Measurements from ENCODE around the gene UBE2Q2. TPM values are rescaled to one million over a fixed set of nuclear protein-coding genes. Genes with fewer than 3 reads are reported as not detected.

Gene UBE2Q2
- polyA plus RNA-seq, 1 donor (not counting 4 experiments of a cell fraction or from before 2014, with no cell fraction given): 33.9 TPM

GRCh38 chr15:75926931-75927330, 83.7 kb downstream of the UBE2Q2 start:
- Histone ChIP-seq H3K27ac (ENCODE audit: control insufficient read depth, insufficient read depth, low read length) (no peak overlapping the region), H3K4me3 (ENCODE audit: control insufficient read depth in 2 of 3, extremely low read depth in 1 of 3, insufficient read depth in 2 of 3, low read depth in 1 of 3, low read length in 3 of 3) (no peak overlapping the region), H3K4me2 (ENCODE audit: control insufficient read depth, extremely low read depth, insufficient read depth, low read depth, low read length) (no peak overlapping the region), H3K36me3 (ENCODE audit: control insufficient read depth in 2 of 2, extremely low read depth in 1 of 2, insufficient read depth in 2 of 2, low read length in 2 of 2) (peaks cover 4 to 26% of the 10 kb centered on the region in 2 experiments), H3K9me1 (ENCODE audit: control insufficient read depth, extremely low read depth, insufficient read depth, low read length) (peaks cover 15% of the 10 kb centered on the region), H3K9ac (ENCODE audit: control insufficient read depth, extremely low read depth, insufficient read depth, low read length) (no peak overlapping the region), H3K9me3 (ENCODE audit: control insufficient read depth, low read depth, low read length) (no peaks in the 10 kb centered on the region), H3K27me3 (ENCODE audit: control insufficient read depth, extremely low read depth, insufficient read depth, low read length) (no peaks in the 10 kb centered on the region), H2AFZ (ENCODE audit: control insufficient read depth, low read length) (no peak overlapping the region), H3K79me2 (ENCODE audit: control insufficient read depth, insufficient read depth, low read length) (peaks cover 66% of the 10 kb centered on the region), H4K20me1 (ENCODE audit: control insufficient read depth, extremely low read depth, insufficient read depth, low read length) (peaks cover 7% of the 10 kb centered on the region), H3K4me1 (ENCODE audit: control insufficient read depth, extremely low read depth, insufficient read depth, low read length) (peaks cover 27% of the 10 kb centered on the region)
- no peak for DNase-seq (ENCODE audit: low read depth, low spot score)
- FAIRE-seq: no peak
- TF ChIP-seq, protein P1, sequence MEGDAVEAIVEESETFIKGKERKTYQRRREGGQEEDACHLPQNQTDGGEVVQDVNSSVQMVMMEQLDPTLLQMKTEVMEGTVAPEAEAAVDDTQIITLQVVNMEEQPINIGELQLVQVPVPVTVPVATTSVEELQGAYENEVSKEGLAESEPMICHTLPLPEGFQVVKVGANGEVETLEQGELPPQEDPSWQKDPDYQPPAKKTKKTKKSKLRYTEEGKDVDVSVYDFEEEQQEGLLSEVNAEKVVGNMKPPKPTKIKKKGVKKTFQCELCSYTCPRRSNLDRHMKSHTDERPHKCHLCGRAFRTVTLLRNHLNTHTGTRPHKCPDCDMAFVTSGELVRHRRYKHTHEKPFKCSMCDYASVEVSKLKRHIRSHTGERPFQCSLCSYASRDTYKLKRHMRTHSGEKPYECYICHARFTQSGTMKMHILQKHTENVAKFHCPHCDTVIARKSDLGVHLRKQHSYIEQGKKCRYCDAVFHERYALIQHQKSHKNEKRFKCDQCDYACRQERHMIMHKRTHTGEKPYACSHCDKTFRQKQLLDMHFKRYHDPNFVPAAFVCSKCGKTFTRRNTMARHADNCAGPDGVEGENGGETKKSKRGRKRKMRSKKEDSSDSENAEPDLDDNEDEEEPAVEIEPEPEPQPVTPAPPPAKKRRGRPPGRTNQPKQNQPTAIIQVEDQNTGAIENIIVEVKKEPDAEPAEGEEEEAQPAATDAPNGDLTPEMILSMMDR (optimal IDR thresholded peaks at IDR 0.05 in 1 of 3, IDR thresholded peaks at IDR 0.05 in 1 of 3, conservative IDR thresholded peaks at IDR 0.05 in 1 of 3; ENCODE audit: extremely low read depth in 1 of 3, insufficient read depth in 2 of 3, low read length in 3 of 3): no peak
- TF ChIP-seq EZH2 (IDR thresholded peaks at IDR 0.05; ENCODE audit: low read length): no peak
- dilution Hi-C loops (cut with MboI; ENCODE audit: extremely low pct_ligation_motif_present, low sequenced_read_pairs): no loop called here

- H3K27ac ChIP-seq (ENCODE audit: control insufficient read depth, insufficient read depth, low read length): no peak overlapping the region
- DNase-seq (ENCODE audit: low read depth, low spot score): no peak
- dilution Hi-C loops (cut with MboI; ENCODE audit: extremely low pct_ligation_motif_present, low sequenced_read_pairs): no loop called here
- no peaks in the 10 kb centered on the region for H3K27me3 ChIP-seq (ENCODE audit: control insufficient read depth, extremely low read depth, insufficient read depth, low read length)
- H3K9me1 ChIP-seq (ENCODE audit: control insufficient read depth, extremely low read depth, insufficient read depth, low read length): peaks cover 9% of the 10 kb centered on the region
- H3K4me2 ChIP-seq (ENCODE audit: control insufficient read depth, extremely low read depth, insufficient read depth, low read depth, low read length): no peak overlapping the region
- no peak overlapping the region for H3K9ac ChIP-seq (ENCODE audit: control insufficient read depth, extremely low read depth, insufficient read depth, low read length)
- peaks cover 3% of the 10 kb centered on the region for H4K20me1 ChIP-seq (ENCODE audit: control insufficient read depth, extremely low read depth, insufficient read depth, low read length)
- no peak overlapping the region for H3K4me3 ChIP-seq (ENCODE audit: control insufficient read depth in 2 of 3, extremely low read depth in 1 of 3, insufficient read depth in 2 of 3, low read depth in 1 of 3, low read length in 3 of 3)
- TF ChIP-seq, protein P1 (optimal IDR thresholded peaks at IDR 0.05 in 1 of 3, IDR thresholded peaks at IDR 0.05 in 1 of 3, conservative IDR thresholded peaks at IDR 0.05 in 1 of 3; ENCODE audit: extremely low read depth in 1 of 3, insufficient read depth in 2 of 3, low read length in 3 of 3): no peak
- no peak for TF ChIP-seq EZH2 (IDR thresholded peaks at IDR 0.05; ENCODE audit: low read length)
- no peak for FAIRE-seq
- H2AFZ ChIP-seq (ENCODE audit: control insufficient read depth, low read length): no peak overlapping the region
- no peaks in the 10 kb centered on the region for H3K9me3 ChIP-seq (ENCODE audit: control insufficient read depth, low read depth, low read length)
- peaks cover 4 to 21% of the 10 kb centered on the region in 2 experiments for H3K36me3 ChIP-seq (ENCODE audit: control insufficient read depth in 2 of 2, extremely low read depth in 1 of 2, insufficient read depth in 2 of 2, low read length in 2 of 2)
- H3K79me2 ChIP-seq (ENCODE audit: control insufficient read depth, insufficient read depth, low read length): peaks cover 59% of the 10 kb centered on the region
- H3K4me1 ChIP-seq (ENCODE audit: control insufficient read depth, extremely low read depth, insufficient read depth, low read length): peaks cover 21% of the 10 kb centered on the region
These were observed 84.4 kb downstream of the UBE2Q2 start for GRCh38 chr15:75927601-75928000.

Measured in keratinocyte (primary cell).